Stimulated activated CD4-positive, alpha-beta T cell treated with anti-CD3 and anti-CD28 coated beads, Interleukin-2, amount 100 ng/mL, for 24 hours (primary cell): ENCODE results near the gene SLC1A6.
"Not testable (repeated sequence)": the region's sequence is repeated elsewhere in the genome, so short reads cannot be mapped to it uniquely, and the experiment has no call there.

ENCODE experiments used
- DNase-seq, 2 donors: peaks; one replicate each; pipeline ENCODE4 v3.0.0-alpha.2; 2020

SLC1A6 gene

GRCh38 chr19:14979476-14980255 lies at the start of gene SLC1A6:
SLC1A6 (minus strand) TSS chr19:14979864; CDS start chr19:14972910, 6,954 bp downstream.
- peak in 1 of 2 donors; percentile 10 for DNase-seq

- no peak for DNase-seq
Observed at GRCh38 chr19:15028490-15028889, 48.8 kb upstream of the SLC1A6 start.

DNA sequence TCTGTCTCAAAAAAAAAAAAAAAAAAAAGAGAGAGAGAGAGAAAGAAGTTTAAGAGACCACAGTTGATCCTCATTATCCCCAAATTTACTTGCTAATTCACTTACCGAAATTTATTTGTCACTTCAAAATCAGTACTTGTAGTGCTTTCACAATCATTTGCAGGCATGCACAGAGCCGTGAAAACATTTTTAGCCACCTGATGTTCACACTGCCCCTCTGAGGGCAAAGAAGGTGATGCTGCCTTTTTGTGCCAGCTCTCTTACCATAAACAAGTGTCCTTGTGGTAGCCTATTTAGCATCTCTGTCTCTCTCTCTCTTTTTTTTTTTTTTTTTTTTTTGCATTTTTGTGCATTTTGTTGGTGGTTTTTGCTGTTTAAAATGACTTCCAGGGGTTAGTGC lies 45.6 kb upstream of the SLC1A6 start:
- no peak for DNase-seq

- no peak for DNase-seq
Observed at GRCh38 chr19:15022752-15023151, 43.1 kb upstream of the SLC1A6 start.

DNA sequence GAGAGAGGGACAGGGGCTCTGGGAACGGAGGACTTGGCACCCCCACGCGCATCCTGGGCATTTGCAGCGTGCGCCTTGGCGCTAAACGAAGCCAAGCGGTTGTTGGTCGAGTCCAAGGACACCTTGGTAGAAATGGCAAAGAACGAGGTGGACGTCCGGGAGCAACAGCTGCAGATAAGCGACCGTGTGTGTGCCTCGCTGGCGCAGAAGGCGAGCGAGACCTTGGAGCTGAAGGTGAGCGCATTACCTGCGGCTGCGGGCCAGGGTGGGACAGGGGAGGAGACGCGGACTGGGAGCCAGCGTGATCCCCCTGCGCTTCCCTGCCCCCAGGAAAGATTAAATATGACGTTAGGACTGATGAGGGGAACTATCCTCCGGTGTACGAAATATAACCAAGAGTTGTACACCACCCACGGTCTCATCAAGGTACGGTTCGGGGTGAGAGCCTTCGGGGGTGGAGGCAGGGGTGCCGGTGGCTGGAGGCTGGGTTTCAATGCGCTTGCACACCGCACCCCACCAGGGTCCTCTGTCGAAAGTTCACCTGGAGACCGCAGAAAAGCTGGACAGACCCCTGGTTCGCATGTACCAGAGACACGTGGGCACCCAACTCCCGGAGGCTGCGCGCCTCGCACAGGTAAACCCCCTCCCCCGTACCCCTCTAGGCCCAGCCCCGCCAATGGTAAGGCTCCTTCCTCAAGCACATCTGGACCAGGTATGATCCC lies 41.8 kb upstream of the SLC1A6 start:
- no peak for DNase-seq

- not testable (repeated sequence) for DNase-seq
Observed at GRCh38 chr19:15018836-15019235, 39.2 kb upstream of the SLC1A6 start.

GRCh38 chr19:15015946-15016542 lies 36.4 kb upstream of the SLC1A6 start:
- DNase-seq, result no peak

DNA sequence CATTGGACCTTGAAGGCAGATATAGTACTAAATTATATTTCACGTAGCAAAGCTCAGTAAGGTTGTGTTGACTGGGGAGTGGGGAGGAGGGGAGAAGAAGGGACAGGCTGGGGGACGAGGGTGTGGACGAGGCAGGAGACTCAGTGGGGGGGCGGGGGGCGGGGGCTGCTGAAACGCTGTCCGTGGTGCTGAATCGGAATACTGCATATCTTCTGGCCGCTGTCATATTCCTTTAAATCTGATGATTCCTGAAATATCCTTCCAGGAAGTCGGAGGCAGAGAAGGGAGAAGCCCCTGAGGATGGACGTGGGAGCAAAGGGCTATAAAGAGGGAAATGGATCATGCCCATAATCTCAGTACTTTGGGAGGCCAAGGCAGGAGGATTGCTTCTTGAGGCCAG lies 34.9 kb upstream of the SLC1A6 start:
- DNase-seq, result no peak

GRCh38 chr19:15010501-15011300 lies 31.0 kb upstream of the SLC1A6 start:
- no peak for DNase-seq

GRCh38 chr19:15008308-15008707 lies 28.6 kb upstream of the SLC1A6 start:
- no peak for DNase-seq

DNA sequence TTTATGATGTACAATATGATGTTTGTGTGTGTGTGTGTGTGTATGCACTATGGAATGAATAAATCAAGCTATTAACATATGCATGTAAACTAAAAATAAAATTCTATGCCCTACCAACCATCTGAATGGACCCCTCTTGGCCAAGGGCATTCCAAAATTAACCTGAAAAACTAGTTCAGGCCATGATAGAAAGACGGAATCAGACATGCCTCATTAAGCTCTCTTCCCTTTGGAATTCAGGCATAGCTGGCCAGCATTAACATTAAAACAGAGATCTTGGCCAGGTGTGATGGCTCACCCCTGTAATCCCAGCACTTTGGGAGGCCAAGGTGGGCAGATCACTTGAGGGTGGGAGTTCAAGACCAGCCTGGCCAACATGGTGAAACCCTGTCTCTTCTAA lies 18.3 kb upstream of the SLC1A6 start:
- DNase-seq, result no peak

DNA sequence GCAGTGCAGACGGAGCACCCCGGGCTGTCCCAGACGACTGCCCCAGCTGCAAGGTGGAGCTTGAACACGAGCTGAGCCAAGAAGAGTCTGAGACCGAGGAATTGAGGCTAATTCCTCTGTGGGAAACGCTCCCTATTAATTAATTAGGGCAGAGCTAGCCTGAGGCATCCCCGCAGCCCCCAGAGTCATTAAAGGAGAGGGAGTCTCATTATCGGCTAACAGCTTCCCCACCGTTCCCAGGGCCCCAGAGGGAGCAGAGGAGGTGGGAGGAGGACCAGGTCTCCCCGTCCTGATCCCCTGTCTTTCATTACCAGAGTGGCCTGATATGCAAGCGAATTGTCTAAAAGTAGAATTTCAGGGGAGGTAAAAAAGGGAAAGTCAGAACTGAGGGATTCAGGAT lies 13.1 kb upstream of the SLC1A6 start:
- no peak for DNase-seq

DNA sequence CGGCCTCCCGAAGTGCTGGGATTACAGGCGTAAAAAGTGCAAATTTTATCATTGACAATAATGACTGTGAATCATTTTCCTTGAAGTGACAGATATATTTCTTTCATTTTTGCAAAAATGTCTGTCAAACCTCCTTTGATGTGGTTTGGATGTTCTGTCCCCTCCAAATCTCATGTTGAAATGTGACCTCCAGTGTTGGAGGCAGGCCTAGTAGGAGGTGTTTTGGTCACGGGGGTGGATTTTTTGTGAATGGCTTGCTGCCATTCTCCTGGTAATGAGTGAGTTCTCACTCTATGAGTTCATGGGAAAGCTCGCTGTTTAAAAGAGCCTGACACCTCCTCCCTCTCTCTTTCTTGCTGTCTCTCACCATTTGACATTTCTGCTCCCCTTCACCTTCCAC lies 5.5 kb upstream of the SLC1A6 start:
- no peak for DNase-seq

DNA sequence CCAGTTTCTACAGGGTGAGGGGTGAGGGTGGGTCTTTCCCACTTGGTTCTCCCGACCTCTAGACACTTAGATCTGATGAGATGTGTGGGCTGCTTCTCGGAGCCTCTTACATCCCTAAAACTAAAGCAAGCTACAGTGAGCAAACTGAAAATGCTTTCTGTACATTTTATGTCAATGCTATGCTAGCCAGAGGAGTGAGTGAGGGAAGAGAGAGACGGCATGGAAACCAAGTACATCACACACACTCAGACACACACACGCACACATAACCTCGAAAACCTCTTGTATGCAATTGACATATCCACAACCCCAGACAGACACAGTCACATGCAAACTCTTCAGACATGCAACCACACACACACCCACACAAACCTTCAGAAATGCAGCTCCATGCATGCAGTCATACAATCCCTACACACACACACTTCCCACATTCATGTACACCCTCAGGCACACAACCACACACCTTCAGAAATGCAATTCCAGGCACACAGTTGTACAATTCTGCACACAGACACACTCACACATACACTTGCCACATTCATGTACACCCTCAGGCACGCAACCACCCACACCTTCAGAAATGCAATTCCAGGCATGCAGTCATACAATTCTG lies 1.4 kb downstream of the SLC1A6 start:
- no peak for DNase-seq

- DNase-seq, result no peak
Observed at GRCh38 chr19:14977128-14977527, 2.5 kb downstream of the SLC1A6 start.

GRCh38 chr19:14974488-14974887 lies 5.2 kb downstream of the SLC1A6 start:
- DNase-seq, result no peak

GRCh38 chr19:14972676-14973075 lies 7.0 kb downstream of the SLC1A6 start:
- no peak for DNase-seq

- DNase-seq, result no peak
Observed at GRCh38 chr19:14971474-14971873, 8.2 kb downstream of the SLC1A6 start.

GRCh38 chr19:14968247-14968646 lies 11.4 kb downstream of the SLC1A6 start:
- DNase-seq, result no peak

GRCh38 chr19:14961956-14962685 lies 17.5 kb downstream of the SLC1A6 start:
- no peak for DNase-seq

DNA sequence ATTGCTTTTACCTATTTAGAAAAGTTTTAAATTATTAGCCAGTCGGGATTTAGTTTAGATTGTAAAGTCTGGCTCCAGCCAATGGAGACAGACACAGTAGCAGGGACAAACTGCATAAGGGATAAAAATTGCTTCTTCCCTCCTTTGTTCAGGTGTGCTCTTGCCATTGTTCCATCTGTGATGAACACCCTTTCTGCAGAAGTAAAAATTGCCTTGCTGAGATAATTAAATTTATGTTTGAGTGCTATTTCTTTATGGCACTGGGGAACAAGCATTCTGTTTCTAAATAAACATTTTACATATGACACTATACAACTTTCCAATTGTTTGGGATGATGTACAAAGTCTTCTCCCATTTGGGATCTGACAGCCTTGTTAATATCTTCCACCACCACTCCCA lies 20.4 kb downstream of the SLC1A6 start:
- no peak for DNase-seq

GRCh38 chr19:14957464-14957863 lies 22.2 kb downstream of the SLC1A6 start:
- DNase-seq, result no peak
